ENCODE measurements around the gene PARD3B. TPM values are rescaled to one million over a fixed set of nuclear protein-coding genes. Genes with fewer than 3 reads are reported as not detected.

The PARD3B gene
- total and polyA plus RNA-seq, 2 of the 8 experiments (the other 6 are each of a cell fraction or from before 2014, with no cell fraction given), result 1.2 to 5.7 TPM

GRCh38 chr2:204581946-204582345 lies 36.7 kb downstream of the PARD3B start:
- H3K79me2 ChIP-seq (ENCODE audit: control insufficient read depth in 1 of 2, insufficient read depth in 2 of 2, low read length in 2 of 2), result no peaks in the 10 kb centered on the region
- no peak overlapping the region for H3K27ac ChIP-seq (ENCODE audit: low read depth, low read length)
- H3K18ac ChIP-seq (ENCODE audit: extremely low read depth, low read length), result no peak overlapping the region
- H3K4ac ChIP-seq (replicated peaks; ENCODE audit: insufficient read length, low read depth, low read length), result no peak overlapping the region
- H2BK15ac ChIP-seq (ENCODE audit: low read length), result no peak overlapping the region
- H2BK5ac ChIP-seq (ENCODE audit: low read depth, low read length), result no peak overlapping the region
- H3K14ac ChIP-seq (ENCODE audit: insufficient read length), result no peak overlapping the region
- no peak for FAIRE-seq
- no peak overlapping the region for H3K56ac ChIP-seq (replicated peaks; ENCODE audit: insufficient read length, low read depth, low read length)
- H3K9ac ChIP-seq (replicated peaks in 1 of 4; ENCODE audit: extremely low read depth in 1 of 4, low read depth in 3 of 4, low read length in 3 of 4), result no peak overlapping the region
- no peak overlapping the region for H4K91ac ChIP-seq (replicated peaks; ENCODE audit: insufficient read length, low read length)
- H4K8ac ChIP-seq (ENCODE audit: extremely low read depth, insufficient read depth, low read length), result no peak overlapping the region
- H3K23me2 ChIP-seq (ENCODE audit: low read depth, low read length), result no peaks in the 10 kb centered on the region
- no peak overlapping the region for H2BK12ac ChIP-seq (ENCODE audit: low read depth, low read length)
- H2BK120ac ChIP-seq (replicated peaks; ENCODE audit: low read depth, low read length), result no peak overlapping the region
- no peaks in the 10 kb centered on the region for H3K4me1 ChIP-seq (replicated peaks in 1 of 4; ENCODE audit: control insufficient read depth in 3 of 4, insufficient read depth in 4 of 4, low read length in 3 of 4)
- no peak overlapping the region for H3K4me2 ChIP-seq (ENCODE audit: insufficient read depth in 1 of 2, low read depth in 2 of 2, low read length in 2 of 2)
- no peak overlapping the region for H3K4me3 ChIP-seq (ENCODE audit: extremely low read depth in 1 of 4, insufficient read depth in 2 of 4, low read depth in 3 of 4, low read length in 4 of 4)
- H4K20me1 ChIP-seq (replicated peaks in 1 of 2; ENCODE audit: control insufficient read depth in 1 of 2, insufficient read depth in 2 of 2, low read length in 2 of 2), result no peaks in the 10 kb centered on the region
- H2BK20ac ChIP-seq (ENCODE audit: low read length), result no peak overlapping the region
- WGBS, 2 experiments (ENCODE audit: extremely low coverage in 1 of 2, insufficient coverage in 1 of 2, insufficient read length in 1 of 2, insufficient replicate concordance in 2 of 2, low coverage in 1 of 2, low lambda C conversion rate in 2 of 2, missing lambda C conversion rate in 1 of 2), result 88% methylated on average over 4 of the region's 4 CpGs; no CpG with 5 or more reads in 1 of the 2 experiments
- TF ChIP-seq RAD21 (IDR thresholded peaks at IDR 0.05 in 1 of 2, conservative IDR thresholded peaks at IDR 0.05 in 1 of 2; ENCODE audit: low read depth in 2 of 2, low read length in 2 of 2) (no peak), BACH1 (IDR thresholded peaks at IDR 0.05; ENCODE audit: low read length) (no peak), ATF3 (IDR thresholded peaks at IDR 0.05; ENCODE audit: insufficient read depth, low read depth, low read length) (no peak), TAF1 (IDR thresholded peaks at IDR 0.05; ENCODE audit: low read depth, low read length) (no peak), EZH2 (IDR thresholded peaks at IDR 0.05; ENCODE audit: low read depth, low read length, severe bottlenecking) (no peak), SP1 (IDR thresholded peaks at IDR 0.05; ENCODE audit: low read depth, low read length) (no peak), RNF2 (IDR thresholded peaks at IDR 0.05; ENCODE audit: borderline replicate concordance, low read depth, low read length, missing control alignments, poor library complexity, severe bottlenecking) (no peak), CTBP2 (IDR thresholded peaks at IDR 0.05; ENCODE audit: borderline replicate concordance, insufficient read depth, insufficient read length, low read length) (no peak), SP2 (IDR thresholded peaks at IDR 0.05; ENCODE audit: low read length) (no peak), JUN (IDR thresholded peaks at IDR 0.05; ENCODE audit: low read depth, low read length) (no peak)
- H3K23ac ChIP-seq (ENCODE audit: insufficient read length), result no peak overlapping the region
- H3K27me3 ChIP-seq (replicated peaks in 1 of 4; ENCODE audit: control insufficient read depth in 3 of 4, extremely low read depth in 1 of 4, insufficient read depth in 3 of 4, low read length in 3 of 4), result no peaks in the 10 kb centered on the region
- no peak overlapping the region for H2AFZ ChIP-seq (ENCODE audit: low read length)
- H3K36me3 ChIP-seq (ENCODE audit: control insufficient read depth in 2 of 4, insufficient read depth in 4 of 4, low read length in 3 of 4), result no peaks in the 10 kb centered on the region
- H3K79me1 ChIP-seq (ENCODE audit: low read depth, low read length), result no peaks in the 10 kb centered on the region; the same call in 1 of the 2 replicates
- ChIA-PET POLR2A (ENCODE audit: partially characterized antibody) (no interaction called here), CTCF (ENCODE audit: partially characterized antibody) (interaction anchor here (0.6 kb wide), 1 partner anchor 1232 kb away, joined by 3 read pairs; no protein-coding TSS in a partner anchor)
- H2AK5ac ChIP-seq (ENCODE audit: low read depth, low read length), result no peak overlapping the region
- H3K9me3 ChIP-seq (ENCODE audit: insufficient read depth in 2 of 2, low read depth in 1 of 2, low read length in 1 of 2), result no peaks in the 10 kb centered on the region
- DNase-seq (ENCODE audit: low read depth in 1 of 2, low spot score in 2 of 2), result no peak
- H4K5ac ChIP-seq (ENCODE audit: insufficient read length, low read depth, low read length), result no peak overlapping the region

Data from H1 (cell line).